Amniotic stem cell (primary cell): ENCODE data around the gene NECTIN4.

Experiments used
- DNase-seq: peaks from one replicate; lab custom pipeline; 2025; lab: John Stamatoyannopoulos, UW

NECTIN4 gene

DNA sequence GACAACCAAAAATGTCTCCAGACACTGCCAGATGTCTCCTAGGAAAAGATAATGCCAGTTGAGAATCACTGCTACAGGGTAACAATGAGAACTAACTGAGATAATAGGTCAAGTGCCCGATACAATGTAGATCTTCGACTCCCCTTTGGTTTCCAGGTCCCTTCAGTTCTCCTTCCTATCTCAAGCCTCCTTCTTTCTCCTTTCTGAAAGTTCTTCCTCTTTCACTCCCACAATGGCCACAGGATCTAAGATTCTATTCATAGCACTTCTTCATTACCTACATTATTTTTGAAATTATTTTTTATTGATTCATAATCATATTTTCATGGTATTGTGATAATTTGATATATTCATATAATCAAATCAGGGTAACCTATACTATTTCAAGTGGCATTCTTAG, 22.2 kb upstream of the NECTIN4 start:
- DNase-seq = no peak

DNA sequence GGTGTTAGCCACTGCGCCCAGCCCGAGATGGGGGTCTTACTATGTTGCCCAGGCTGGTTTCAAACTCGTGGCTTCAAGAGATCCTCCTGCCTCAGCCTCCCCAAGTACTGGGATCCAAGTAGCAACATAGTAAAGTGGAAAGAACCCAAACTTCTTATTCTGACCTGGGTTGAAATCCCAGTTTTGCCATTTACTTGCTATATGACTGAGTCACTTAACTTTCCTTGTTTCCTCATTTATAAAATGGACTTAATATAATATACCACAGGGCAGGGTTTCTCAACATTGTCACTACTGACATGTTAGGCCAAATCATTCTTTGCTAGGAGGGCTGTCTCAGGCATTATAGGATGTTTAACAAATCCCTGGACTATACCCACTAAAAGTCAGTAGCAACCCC, 21.8 kb upstream of the NECTIN4 start:
- no peak for DNase-seq

DNA sequence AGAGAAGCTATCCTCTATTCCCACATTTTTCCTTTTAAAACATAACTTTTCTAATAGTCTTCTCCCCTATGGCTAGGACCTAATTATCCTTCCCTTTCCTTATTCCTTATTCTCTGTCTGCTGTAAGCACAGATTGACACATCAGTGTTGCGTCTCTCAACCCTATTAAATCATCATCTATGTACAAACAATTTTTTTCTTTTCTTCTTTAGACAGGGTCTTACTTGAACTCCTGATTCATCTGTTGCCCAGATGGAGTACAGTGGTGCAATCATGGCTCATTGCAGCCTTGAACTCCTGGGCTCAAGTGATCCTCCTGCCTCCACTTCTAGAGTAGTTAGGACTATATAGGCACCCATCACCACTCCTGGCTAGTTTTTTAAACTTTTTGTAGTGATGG, 17.1 kb upstream of the NECTIN4 start:
- DNase-seq = no peak

DNA sequence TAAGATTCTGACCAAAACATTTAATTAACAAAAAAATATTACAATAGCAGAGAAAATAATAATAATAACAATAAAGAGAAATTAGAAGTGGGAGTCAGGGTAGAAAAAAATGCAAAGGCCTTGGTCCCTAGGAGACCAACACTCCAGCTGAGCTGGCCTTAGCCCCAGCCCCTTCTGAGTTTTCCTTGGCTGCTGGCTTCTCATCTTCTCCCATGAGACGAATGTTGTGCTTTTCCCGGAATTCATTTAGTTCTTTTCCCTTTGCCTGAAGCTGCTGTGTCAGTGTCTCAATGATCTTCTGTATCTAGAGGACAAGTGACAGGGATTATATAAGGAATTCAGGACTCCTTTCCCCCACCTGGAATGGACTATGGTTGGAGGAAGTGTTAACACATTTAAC, 11.2 kb upstream of the NECTIN4 start:
- DNase-seq = no peak

DNA sequence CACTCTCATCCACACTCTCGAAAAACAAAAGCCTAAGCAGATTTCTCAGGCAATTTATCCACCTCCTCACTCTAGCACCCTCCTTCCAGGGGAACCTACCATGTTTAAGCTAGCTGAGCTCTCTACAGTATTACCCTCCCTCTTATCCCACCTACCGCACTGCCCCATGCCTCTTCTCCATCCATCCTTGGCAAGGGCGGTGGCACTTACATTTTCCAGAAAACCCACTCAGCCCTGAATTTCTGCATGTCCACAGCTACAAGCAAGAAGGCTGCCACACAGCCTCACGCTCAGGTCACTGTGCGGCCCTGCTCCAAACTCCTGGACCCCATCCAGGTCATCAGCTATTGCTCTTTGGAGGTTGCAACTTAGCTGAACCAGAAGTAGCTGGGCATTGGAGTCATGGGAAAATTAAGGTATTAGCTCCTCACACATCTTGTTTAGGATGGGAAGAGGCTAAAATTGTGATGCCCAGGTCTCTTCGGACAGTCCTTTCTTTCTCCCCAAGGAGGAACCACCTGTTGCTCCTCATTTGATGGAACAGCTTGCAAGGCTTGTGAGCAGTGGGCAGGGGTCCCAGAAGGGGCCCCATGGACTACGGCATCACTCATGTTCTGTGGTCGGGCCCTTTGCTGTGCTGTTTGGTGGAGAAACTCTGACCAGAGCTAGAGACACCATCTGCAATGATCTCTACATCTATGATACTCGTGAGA, 9.9 kb upstream of the NECTIN4 start:
- DNase-seq = no peak

DNA sequence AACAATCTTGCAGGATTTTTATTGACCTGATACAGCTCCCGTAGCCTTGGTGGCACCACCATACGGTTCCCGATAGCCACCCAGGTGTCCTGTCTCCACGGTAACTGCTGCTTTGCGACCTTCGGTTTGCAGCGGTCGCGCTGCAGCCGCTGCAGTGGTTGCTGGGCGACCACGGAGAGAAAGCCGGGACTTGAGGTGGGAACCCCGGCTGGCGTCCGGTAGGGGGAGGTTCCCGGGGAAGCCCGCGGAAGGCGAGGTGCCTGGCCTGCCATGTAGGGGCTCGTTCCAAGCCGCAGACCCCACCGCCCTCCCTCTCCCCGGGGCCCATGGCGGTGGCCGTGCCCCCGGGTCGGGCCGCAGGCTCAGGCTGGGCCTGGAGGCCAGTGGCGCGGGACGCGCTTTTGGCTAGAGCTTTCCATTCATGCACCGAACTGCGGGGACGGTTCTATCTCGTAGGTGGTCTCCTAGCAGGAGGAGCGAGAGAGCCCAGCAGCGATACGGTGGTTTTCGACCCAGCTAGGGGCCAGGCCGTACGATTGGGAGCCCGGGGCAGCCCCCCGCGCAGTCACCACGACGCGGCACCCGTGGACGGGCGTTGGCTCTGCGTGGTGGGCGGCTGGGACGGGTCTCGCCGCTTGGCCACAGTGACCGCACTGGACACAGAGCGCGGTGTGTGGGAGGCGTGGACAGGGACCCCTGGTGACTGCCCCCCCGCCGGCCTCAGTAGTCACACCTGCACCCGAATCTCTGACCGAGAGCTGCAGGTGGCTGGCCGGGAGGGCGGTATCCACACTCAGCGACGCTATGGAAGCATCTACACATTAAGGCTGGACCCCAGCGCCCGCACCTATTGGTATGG, 9.1 kb upstream of the NECTIN4 start, which contains the start of gene KLHDC9:
Gene KLHDC9, plus strand, starts transcription at position 152 of the 859 bp plus-strand sequence. Its CDS starts 175 bp downstream, at position 327.
- DNase-seq = peak; percentile 38

DNA sequence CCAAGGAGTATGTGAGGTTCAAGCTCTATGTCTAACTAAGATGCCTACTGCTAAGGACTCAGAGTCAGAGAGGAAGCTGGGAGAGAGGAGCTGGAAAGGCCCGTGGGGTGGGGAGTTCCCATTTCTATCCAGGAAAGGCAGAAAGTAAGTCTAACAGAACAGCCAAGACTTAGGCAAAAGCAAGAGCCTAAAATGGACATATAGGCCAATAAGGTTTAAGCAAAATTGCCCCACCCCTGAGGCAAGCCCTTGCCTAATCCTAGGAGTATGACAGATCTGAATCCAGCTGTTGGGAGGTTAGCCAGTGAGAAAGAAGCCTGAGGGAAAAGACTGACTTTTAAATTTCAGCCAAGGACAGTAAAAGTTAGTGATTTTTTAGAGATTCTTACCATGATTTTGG, 7.2 kb upstream of the NECTIN4 start:
- no peak for DNase-seq

DNA sequence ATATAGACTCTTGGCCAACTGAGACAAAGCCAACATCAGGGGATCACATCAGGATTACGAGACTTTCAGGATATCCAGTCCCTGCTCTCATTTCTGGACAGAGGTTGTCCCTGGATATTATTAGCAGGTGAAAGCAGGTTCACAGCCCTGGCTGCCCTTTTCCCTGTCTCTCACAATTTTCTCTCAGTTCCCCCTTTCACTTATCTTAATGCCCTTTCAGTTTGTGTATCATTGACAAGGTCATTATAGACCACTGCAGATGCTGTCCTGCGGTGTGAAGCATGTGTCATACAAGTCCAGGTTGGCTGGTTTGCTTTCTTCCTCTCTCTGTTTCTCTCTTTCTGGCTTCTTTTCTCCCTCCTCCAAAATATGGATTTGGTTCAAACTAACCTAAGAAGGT, 6.7 kb upstream of the NECTIN4 start:
- no peak for DNase-seq

DNA sequence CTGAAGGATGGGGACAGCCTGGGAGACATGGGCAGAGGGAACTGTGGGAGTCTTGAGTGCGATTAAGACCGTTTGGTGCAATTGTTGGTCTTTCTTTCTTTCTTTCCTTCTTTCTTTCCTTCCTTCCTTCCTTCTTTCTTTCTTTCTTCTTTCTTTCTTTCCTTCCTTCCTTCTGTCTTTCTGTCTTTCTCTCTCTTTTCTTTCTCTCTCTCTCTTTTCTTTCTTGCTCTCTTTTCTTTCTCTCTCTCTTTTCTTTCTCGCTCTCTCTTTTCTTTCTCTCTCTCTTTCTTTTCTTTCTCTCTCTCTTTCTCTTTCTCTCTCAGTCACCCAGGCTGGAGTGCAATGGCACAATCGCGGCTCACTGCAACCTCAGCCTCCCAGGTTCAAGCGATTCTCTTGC, 5.9 kb upstream of the NECTIN4 start:
- DNase-seq = no peak

DNA sequence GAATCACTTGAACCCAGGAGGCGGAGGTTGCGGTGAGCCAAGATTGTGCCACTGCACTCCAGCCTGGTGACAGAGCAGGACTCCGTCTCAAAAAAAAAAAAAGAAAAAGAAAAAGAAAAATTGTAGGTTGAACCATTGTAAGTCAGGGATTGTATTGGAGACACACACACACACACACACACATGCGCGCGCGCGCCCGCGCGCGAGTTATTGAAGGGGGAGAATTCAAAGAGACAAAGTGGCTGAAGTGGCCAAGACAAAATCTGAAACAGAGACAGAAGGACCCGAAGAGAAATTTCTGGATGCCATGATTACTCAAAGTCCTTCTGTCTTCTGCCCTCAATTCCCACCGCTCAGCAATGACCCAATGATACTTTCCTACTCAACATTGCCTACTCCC, 5.1 kb upstream of the NECTIN4 start:
- no peak for DNase-seq

DNA sequence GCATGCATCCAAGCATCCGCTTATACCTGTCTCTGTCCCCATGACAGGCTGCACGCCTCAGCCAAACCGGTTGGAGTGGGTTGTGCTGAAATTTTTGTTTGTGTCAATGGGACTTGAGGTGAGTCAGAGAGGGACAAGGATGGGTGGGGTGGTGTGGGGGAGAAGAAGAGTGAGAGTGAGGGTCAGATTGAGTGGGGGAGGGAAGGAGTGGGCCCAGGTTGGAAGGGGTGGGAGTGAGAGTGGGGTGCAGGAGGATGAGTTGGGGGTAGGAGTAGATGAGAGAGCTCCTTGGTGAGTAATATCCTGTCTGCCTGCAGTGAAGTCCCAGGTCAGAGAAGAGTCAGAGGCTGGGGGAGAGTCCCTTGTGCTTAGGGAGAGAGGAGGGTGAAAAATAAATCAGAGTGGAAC, 3.3 kb upstream of the NECTIN4 start:
- no peak for DNase-seq

DNA sequence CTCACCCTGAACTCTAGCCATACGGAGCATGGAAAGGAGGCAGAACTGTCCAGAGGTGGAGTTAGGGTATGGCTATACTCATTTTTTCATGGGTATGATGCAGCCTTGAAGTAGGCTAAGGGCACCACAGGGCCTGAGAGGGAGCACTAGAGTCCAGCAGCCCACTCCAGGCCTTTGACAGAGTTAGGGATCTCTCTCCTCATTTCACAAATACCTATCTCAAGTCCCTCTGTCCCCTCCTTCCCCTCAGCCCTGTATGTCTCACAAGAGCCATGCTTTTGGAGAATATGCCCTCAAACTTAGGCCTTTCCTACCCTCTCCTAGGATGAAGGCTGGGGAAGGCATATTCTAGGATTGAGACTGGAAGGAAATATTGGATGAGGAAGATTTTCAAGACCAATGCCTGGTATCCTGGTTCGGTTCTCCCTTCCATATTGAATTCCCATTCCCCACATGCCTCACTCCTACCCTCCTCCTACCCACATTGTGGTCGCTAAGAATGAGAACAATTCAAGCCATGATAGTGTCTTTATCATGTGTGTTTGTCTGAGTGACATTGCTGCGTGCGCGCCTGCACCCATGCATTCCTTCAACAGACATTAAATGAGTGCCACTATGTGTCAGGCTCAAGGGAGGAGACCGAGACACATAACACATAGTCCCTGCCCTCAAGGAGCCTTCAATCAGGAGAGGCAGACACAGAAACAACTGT, 2.6 kb upstream of the NECTIN4 start:
- DNase-seq = no peak

DNA sequence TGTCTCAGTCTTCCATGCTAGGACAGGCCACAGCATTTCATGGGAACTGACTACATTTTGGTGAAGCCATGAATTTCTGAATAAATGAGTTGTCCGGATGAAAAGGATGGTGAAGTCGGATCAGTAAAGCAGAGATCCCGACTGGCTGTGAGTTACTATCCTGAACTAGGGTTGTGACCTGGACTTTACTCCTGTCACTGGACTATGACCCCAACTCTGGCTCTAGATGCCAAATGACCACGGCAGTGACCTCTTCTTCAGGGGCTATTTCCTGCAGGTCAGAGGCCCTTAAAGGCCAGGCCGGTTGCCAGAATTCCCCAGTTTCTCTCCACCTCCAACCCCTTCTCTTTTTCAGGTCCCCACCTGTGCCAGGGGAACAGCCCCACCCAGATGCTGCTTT, 1.7 kb upstream of the NECTIN4 start:
- DNase-seq = no peak

DNA sequence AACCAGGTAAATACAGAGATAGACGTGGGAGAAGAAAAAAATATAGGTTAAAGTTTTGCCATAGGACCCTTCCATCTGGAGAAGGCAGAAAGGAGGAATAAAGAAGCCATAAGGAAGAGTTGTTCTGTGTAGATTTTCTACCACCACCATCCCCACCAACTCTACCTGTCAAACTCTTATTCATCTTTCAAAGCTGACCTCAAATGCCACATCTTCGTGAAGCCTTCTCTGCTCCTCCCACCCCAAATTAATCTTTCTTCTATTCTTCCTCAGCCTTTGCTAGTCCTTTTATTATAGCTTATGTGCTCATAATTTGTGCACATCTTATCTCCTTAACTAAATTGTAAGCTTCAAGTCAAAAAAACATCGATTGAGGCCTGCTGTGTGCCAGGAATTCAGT, 1.3 kb upstream of the NECTIN4 start:
- no peak for DNase-seq

DNA sequence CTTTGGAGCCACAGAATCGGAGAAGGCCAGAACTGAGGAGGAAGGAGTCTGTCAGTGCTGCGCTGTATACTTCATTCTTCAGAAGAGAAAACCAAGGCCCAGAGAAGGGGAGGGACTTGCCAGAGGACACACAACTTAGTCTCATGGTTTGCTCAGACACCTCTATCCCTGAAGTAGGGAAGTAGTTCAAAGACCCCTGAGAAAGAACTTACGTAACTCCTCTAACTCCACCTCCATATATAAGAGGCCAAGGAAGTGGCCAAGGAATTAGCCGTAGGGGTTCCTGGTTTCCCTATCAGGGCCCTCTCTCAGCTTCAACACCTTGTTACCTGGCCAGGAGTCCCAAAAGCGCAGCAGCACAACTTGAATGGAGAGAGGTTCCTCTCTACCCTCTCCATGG, 580 bp upstream of the NECTIN4 start:
- no peak for DNase-seq

DNA sequence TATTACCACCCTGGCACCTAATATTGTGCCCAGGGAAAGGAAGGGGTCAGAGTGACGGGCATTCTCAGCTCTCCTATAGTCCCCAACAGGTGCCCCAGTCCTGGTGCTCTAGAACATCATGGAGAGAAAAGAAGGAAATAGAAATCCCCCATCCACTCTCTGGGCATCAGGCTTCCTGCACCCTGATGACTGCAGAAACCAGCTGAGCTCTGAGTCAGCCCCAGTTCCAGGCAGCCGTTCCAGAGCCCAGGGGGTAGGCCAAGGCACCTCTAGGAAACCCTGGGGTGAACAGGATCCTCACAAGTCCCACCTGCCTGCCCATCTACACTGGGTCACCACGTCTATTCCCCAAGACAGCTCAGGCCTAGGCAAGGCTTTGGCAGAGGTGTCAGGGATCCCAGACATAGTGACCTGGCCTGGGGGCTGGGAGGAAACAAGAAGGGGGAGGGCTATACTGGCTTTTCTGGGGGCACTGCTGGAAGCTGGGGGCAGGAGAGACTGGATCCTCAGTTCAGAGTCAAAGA, 709 bp downstream of the NECTIN4 start:
- DNase-seq = no peak

DNA sequence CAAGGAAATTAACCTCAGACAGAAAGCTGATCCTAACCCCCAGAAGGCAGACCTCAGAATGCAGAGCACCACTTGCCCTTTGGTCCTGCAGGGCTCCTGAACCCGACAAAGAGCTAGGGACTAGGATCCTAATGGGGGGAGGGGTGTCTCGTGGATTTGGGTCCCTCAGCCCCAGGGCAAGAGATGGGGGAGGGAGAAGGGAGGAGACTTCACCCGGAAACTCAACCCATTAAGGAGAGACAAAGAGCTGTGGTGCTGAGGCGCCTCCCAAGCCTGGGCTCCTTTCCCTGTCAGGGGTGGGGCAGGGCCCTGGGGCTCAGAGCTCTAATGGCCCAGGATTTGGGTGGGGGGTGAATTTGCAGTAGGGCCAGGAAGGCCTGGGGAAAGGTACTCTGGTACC, 2.9 kb downstream of the NECTIN4 start:
- no peak for DNase-seq

DNA sequence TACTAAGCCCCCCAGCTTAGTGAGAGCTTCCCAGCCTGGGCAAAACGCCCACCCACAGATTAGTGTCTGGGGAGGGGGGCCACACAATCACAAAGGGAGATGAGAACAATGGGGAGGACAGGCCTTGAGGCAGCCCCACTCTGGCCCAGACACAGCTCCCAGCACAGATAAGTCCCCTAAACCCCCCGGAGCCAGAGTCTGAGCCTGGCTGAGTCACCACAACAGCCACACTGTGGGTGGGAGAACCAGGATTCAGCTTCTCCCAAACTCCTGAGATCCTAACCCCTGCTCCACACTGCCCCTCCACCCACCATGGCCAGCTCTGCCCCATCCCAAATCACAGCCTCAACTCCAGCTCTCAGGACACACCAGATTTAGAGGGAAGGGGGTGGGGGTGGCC, 4.2 kb downstream of the NECTIN4 start:
- no peak for DNase-seq

DNA sequence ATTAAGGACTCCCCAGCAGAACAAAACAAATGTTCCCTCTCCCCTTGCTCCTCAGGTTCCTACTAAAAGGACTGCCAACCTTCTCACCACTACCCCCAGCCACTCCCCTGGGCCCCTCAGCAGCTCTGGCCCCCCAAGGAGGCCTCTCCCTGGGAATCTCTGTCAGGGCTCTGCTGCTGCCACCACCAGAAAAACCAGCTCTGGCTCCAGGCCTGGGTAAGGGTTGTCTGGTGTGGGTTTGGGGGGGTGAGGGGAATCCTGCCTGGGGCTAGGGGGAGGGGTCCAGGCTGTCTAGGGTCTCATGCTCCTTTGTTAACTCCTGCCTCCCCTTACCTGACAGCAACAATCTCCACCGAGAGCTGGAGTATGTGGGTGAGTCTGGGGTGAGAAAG, 4.8 kb downstream of the NECTIN4 start:
- DNase-seq = no peak

DNA sequence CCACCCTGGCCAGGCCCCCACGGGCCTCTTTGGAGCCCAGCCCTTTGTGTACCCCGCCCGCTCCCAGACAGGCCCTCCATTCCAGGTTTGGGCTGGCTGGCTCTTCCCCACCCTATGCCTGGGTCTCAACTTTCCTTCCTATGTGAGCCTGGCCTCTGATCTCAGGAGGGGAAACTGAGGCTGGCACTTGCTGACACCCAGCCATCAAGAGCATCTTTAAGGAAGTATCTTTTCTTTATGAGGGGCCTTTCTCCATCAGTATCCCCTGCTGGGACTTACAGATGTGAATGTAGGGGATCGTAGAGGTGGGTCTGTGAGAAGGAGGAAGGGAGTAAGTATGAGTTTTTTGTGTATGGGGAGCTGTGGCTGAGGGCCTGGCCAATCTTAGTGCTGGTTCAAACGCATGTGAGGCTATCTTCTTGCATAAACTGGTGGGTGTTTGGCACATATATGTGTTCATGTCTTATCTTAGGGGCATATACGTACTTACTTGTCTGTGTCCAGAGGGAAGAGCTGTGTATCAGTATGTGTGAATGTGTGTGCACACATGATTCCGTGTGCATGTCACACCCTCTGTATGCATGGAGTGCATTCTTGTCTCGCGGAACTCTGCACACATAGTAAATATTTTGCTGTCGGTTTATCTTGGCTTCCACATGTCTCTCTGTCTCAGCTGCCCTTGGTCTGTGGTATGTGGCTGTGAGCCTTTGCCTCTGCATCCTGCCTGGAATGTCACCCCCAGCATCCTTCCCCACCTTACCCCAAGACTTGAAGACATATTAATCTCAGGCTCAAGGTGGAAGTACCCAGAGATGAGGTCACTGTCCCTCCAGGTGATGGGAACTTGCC, 5.4 kb downstream of the NECTIN4 start:
- no peak for DNase-seq

DNA sequence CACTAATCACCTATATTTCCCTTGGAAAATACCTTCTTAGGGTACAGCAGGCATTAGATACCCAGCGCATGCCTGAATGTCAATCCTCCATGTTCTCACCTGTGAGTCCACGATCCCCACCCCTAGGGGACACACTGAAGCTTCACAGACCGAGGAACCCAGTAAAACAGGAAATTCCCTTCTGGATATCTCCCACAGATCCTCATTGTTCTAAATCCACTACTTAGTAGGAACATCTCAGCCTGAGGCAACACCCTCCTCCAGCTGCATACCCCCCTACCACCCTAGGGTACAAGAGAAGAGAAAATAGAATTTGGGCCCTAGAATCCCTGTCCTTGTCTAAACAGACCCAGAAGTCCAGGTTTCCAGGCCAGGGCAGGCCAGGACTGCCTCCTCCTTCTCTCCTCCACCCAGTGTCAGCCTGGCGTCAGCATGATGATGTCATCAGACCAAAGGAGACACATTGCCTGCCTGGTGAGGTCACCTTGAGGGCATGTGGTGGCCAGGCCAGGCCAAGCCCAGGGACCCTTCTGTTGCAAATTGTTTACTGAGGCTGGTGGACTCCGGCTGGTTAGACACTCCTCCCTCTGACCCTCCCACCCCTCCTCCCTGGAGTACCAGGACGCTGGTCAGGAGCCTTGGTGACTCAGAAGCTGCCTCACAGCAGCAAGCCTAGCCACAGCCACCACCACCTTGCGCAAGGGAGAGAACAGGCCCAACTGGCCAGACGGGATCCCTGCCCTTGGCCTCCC, 6.2 kb downstream of the NECTIN4 start:
- DNase-seq = peak; percentile 51
